Measurements from ENCODE around the gene CHRNA4. TPM values are rescaled to one million over a fixed set of nuclear protein-coding genes. Genes with fewer than 3 reads are reported as not detected.
A peak's percentile ranks its signal among the peaks of the same experiment; 100 is the strongest.

Gene CHRNA4
- total and polyA plus RNA-seq, 9 of the 15 experiments (the other 6 are each of a cell fraction or from before 2014, with no cell fraction given): not detected

- Histone ChIP-seq H2AFZ (ENCODE audit: low read depth, low read length) (no peak overlapping the region), H3K9me3 (replicated peaks; ENCODE audit: control insufficient read depth, insufficient read depth, low read depth, low read length) (no peaks in the 10 kb centered on the region), H3K4me2 (ENCODE audit: insufficient read depth, low read length) (no peak overlapping the region), H3K27me3 (ENCODE audit: control insufficient read depth in 2 of 2, insufficient read depth in 2 of 2, low read length in 2 of 2) (peaks cover 0 to 60% of the 10 kb centered on the region in 2 experiments; a peak in 2 of 5 replicates), H3K4me3 (no peak overlapping the region), H3K4me1 (replicated peaks in 1 of 2; ENCODE audit: control insufficient read depth in 2 of 2, insufficient read depth in 2 of 2, low read length in 2 of 2) (peaks cover 0 to 59% of the 10 kb centered on the region in 2 experiments; a peak in 2 of 5 replicates), H3K9me1 (ENCODE audit: control insufficient read depth, insufficient read depth, low read length) (no peaks in the 10 kb centered on the region), H3K9ac (ENCODE audit: insufficient read depth in 1 of 2, low read depth in 2 of 2, low read length in 2 of 2) (no peak overlapping the region), H3K79me2 (ENCODE audit: control insufficient read depth, insufficient read depth, low read length) (no peaks in the 10 kb centered on the region), H3K27ac (ENCODE audit: extremely low read depth, low read depth, low read length) (no peak overlapping the region), H3K36me3 (ENCODE audit: control insufficient read depth, insufficient read depth, low read length) (no peaks in the 10 kb centered on the region), H4K20me1 (replicated peaks; ENCODE audit: control insufficient read depth, insufficient read depth, low read length) (peaks cover 12% of the 10 kb centered on the region; the same call in 1 of the 2 replicates)
- ATAC-seq (peak; percentile 92), DNase-seq (ENCODE audit: extremely low read depth in 1 of 4, low spot score in 3 of 4) (peak; percentile 59 to 77 (median 70)), FAIRE-seq (no peak)
- no TSS peak for BruUV-seq (replicated peaks)
- POLR2A ChIA-PET: interaction anchor here (0.6 to 0.7 kb wide), 3 partner anchors 9 to 40 kb away, joined by 3 read pairs; no protein-coding TSS in a partner anchor
- in situ Hi-C loops (cut with MboI): no loop called here
- intact Hi-C loops (cut with micrococcal nuclease): loop anchor here (2.0 kb wide), 1 partner anchor 71 kb away; no protein-coding TSS in a partner anchor
- CTCF ChIA-PET (ENCODE audit: low intra/inter-chr PET ratio): interaction anchor here (0.6 to 1.6 kb wide), 2 partner anchors 72 to 584 kb away, joined by 3 to 10 read pairs; no protein-coding TSS in a partner anchor
- 8% methylated on average over 35 of the region's 35 CpGs for WGBS (ENCODE audit: insufficient coverage, low coverage, missing lambda C conversion rate)
- TF ChIP-seq RAD21 (CRISPR knock-in tag; conservative IDR thresholded peaks at IDR 0.05 in 1 of 2, IDR thresholded peaks at IDR 0.05 in 1 of 2) (peak in 1 of 2 experiments; percentile 78; a peak in 3 of 4 replicates), ZNF408 (CRISPR knock-in tag; IDR thresholded peaks at IDR 0.05; ENCODE audit: low read depth) (no peak), ZNF586 (CRISPR knock-in tag; conservative IDR thresholded peaks at IDR 0.05) (no peak), THRA (IDR thresholded peaks at IDR 0.05) (no peak), TCFL5 (CRISPR knock-in tag; conservative IDR thresholded peaks at IDR 0.05) (no peak), ZNF280A (IDR thresholded peaks at IDR 0.05; ENCODE audit: low read depth, partially characterized antibody) (no peak), GTF3C2 (IDR thresholded peaks at IDR 0.05; ENCODE audit: borderline replicate concordance, extremely low read depth, insufficient read length) (no peak), ZBTB7A (IDR thresholded peaks at IDR 0.05; ENCODE audit: borderline replicate concordance, control insufficient read depth, low read depth, low read length) (peak; percentile 16; the same call in 1 of the 2 replicates), ARID1B (IDR thresholded peaks at IDR 0.05) (no peak), ZNF583 (CRISPR knock-in tag; IDR thresholded peaks at IDR 0.05) (no peak), MAZ (CRISPR knock-in tag; conservative IDR thresholded peaks at IDR 0.05 in 1 of 2, IDR thresholded peaks at IDR 0.05 in 1 of 2) (0 out of 4 replicates have a peak, but pooled peaks of 1 of the 2 experiments have one; percentile 18), NR2C2 (CRISPR knock-in tag; IDR thresholded peaks at IDR 0.05) (no peak), NR2C2 (tag; IDR thresholded peaks at IDR 0.05) (no peak)
Observed at GRCh38 chr20:63309261-63310071, 51.7 kb downstream of the CHRNA4 start.

All from K562 (cell line).